Activated CD4-positive, alpha-beta memory T cell treated with anti-CD3 and anti-CD28 coated beads for 36 hours (primary cell): ENCODE data around the gene SERTAD1. TPM values are rescaled to one million over a fixed set of nuclear protein-coding genes. Genes with fewer than 3 reads are reported as not detected.

Experiments
- CTCF ChIA-PET: fragments of 350-600 bp; sonication (Branson Sonifier 250); formaldehyde crosslinking; loops from one replicate; lab custom pipeline; 2021; ENCODE audit warnings: antibody characterized with exemption, inconsistent platforms; lab: Charles Lee
- POLR2A ChIA-PET: fragments of 350-600 bp; sonication (Branson Sonifier 250); formaldehyde crosslinking; loops from one replicate; lab custom pipeline; 2021; ENCODE audit warnings: antibody characterized with exemption; lab: Charles Lee
- DNase-seq: peaks from one replicate; pipeline ENCODE4 v3.0.0-alpha.2; 2020
- H3K27ac Mint-ChIP-seq: one replicate; pipeline ENCODE4 v1.8.0; 2021; ENCODE audit warnings: mixed read lengths
- H3K27me3 Mint-ChIP-seq: one replicate; pipeline ENCODE4 v1.8.0; 2021; ENCODE audit warnings: mixed read lengths
- H3K36me3 Mint-ChIP-seq: one replicate; pipeline ENCODE4 v1.8.0; 2021; ENCODE audit warnings: mixed read lengths
- H3K4me1 Mint-ChIP-seq: one replicate; pipeline ENCODE4 v1.8.0; 2021; ENCODE audit warnings: low read depth, mixed read lengths
- H3K4me3 Mint-ChIP-seq: one replicate; pipeline ENCODE4 v1.8.0; 2021; ENCODE audit warnings: mild to moderate bottlenecking, mixed read lengths
- H3K9me3 Mint-ChIP-seq: one replicate; pipeline ENCODE4 v1.8.0; 2021; ENCODE audit warnings: mixed read lengths
- intact Hi-C: fragments of 100-400 bp; cut with micrococcal nuclease; formaldehyde crosslinking; loops from one replicate; pipeline ENCODE4 v1.15.1; 2023
- total RNA-seq, 2 experiments: library from RNA; stranded (reverse); gene quantifications; one replicate each; pipeline ENCODE4 v1.2.3, GENCODE V29; 2021

Gene SERTAD1
- total RNA-seq, 2 experiments from 2014 or later = 11.5 to 12.6 TPM

GRCh38 chr19:40396886-40397567 lies 28.8 kb downstream of the SERTAD1 start:
- CTCF ChIA-PET = interaction anchor here (0.5 kb wide), 1 partner anchor 1432 kb away, joined by 3 read pairs; no protein-coding TSS in a partner anchor

GRCh38 chr19:40395956-40396355 lies 29.8 kb downstream of the SERTAD1 start:
- Mint-ChIP-seq H3K4me1 (peaks cover 8% of the 10 kb centered on the region), H3K36me3 (no peaks in the 10 kb centered on the region), H3K4me3 (no peak overlapping the region), H3K27me3 (no peaks in the 10 kb centered on the region), H3K9me3 (no peaks in the 10 kb centered on the region), H3K27ac (no peak overlapping the region)
- POLR2A ChIA-PET = no interaction called here
- CTCF ChIA-PET = interaction anchor here (0.5 to 0.7 kb wide), 2 partner anchors 91 to 189 kb away, joined by 3 to 4 read pairs; no protein-coding TSS in a partner anchor
- no peak for DNase-seq
- intact Hi-C loops = no loop called here

More at GRCh38 chr19:40396886-40397567, 28.8 kb downstream of the SERTAD1 start:
- intact Hi-C loops = no loop called here
- H3K4me3 Mint-ChIP-seq = no peak overlapping the region
- H3K9me3 Mint-ChIP-seq = no peaks in the 10 kb centered on the region
- H3K27me3 Mint-ChIP-seq = no peaks in the 10 kb centered on the region
- H3K4me1 Mint-ChIP-seq = peaks cover 8% of the 10 kb centered on the region
- H3K27ac Mint-ChIP-seq = no peak overlapping the region
- no peak for DNase-seq
- POLR2A ChIA-PET = no interaction called here
- no peaks in the 10 kb centered on the region for H3K36me3 Mint-ChIP-seq

GRCh38 chr19:40394816-40395210 lies 31.0 kb downstream of the SERTAD1 start:
- H3K4me1 Mint-ChIP-seq = peaks cover 8% of the 10 kb centered on the region
- DNase-seq = no peak
- H3K36me3 Mint-ChIP-seq = no peaks in the 10 kb centered on the region
- H3K9me3 Mint-ChIP-seq = no peaks in the 10 kb centered on the region
- H3K4me3 Mint-ChIP-seq = no peak overlapping the region
- intact Hi-C loops = no loop called here
- POLR2A ChIA-PET = no interaction called here
- H3K27me3 Mint-ChIP-seq = no peaks in the 10 kb centered on the region
- CTCF ChIA-PET = no interaction called here
- H3K27ac Mint-ChIP-seq = no peak overlapping the region

- Mint-ChIP-seq H3K4me3 (no peak overlapping the region), H3K9me3 (no peaks in the 10 kb centered on the region), H3K36me3 (no peaks in the 10 kb centered on the region), H3K27me3 (no peaks in the 10 kb centered on the region), H3K4me1 (peaks cover 3% of the 10 kb centered on the region), H3K27ac (no peak overlapping the region)
- ChIA-PET POLR2A (no interaction called here), CTCF (no interaction called here)
- intact Hi-C loops = no loop called here
- DNase-seq = no peak
Measured at GRCh38 chr19:40393894-40394815, 31.6 kb downstream of the SERTAD1 start.

GRCh38 chr19:40392894-40393517 lies 32.8 kb downstream of the SERTAD1 start:
- Mint-ChIP-seq H3K27me3 (no peaks in the 10 kb centered on the region), H3K4me3 (no peak overlapping the region), H3K4me1 (no peaks in the 10 kb centered on the region), H3K9me3 (no peaks in the 10 kb centered on the region), H3K27ac (no peak overlapping the region), H3K36me3 (no peaks in the 10 kb centered on the region)
- DNase-seq = no peak
- POLR2A ChIA-PET = no interaction called here
- CTCF ChIA-PET = no interaction called here
- intact Hi-C loops = no loop called here

- Mint-ChIP-seq H3K4me3 (no peak overlapping the region), H3K36me3 (no peaks in the 10 kb centered on the region), H3K27ac (no peak overlapping the region), H3K4me1 (no peaks in the 10 kb centered on the region), H3K27me3 (no peaks in the 10 kb centered on the region), H3K9me3 (no peaks in the 10 kb centered on the region)
- DNase-seq = no peak
- ChIA-PET POLR2A (no interaction called here), CTCF (no interaction called here)
- intact Hi-C loops = no loop called here
Measured at GRCh38 chr19:40392123-40392522, 33.7 kb downstream of the SERTAD1 start.

GRCh38 chr19:40390084-40390742 lies 35.6 kb downstream of the SERTAD1 start, which contains the start of gene HIPK4:
Gene HIPK4 (minus strand): TSS chr19:40390181. CDS start chr19:40389902, 279 bp downstream.
- no peak for DNase-seq
- ChIA-PET POLR2A (no interaction called here), CTCF (no interaction called here)
- no peaks in the 10 kb centered on the region for H3K4me1 Mint-ChIP-seq
- intact Hi-C loops = no loop called here
- no peak within 1 kb of the TSS for H3K27ac Mint-ChIP-seq
- H3K36me3 Mint-ChIP-seq = no peaks in the 10 kb centered on the region
- H3K4me3 Mint-ChIP-seq = no peak within 1 kb of the TSS
- no peaks in the 10 kb centered on the region for H3K27me3 Mint-ChIP-seq
- no peaks in the 10 kb centered on the region for H3K9me3 Mint-ChIP-seq

- Mint-ChIP-seq H3K4me3 (no peak overlapping the region), H3K27me3 (no peaks in the 10 kb centered on the region), H3K9me3 (no peaks in the 10 kb centered on the region), H3K36me3 (no peaks in the 10 kb centered on the region), H3K4me1 (no peaks in the 10 kb centered on the region), H3K27ac (no peak overlapping the region)
- no peak for DNase-seq
- ChIA-PET POLR2A (interaction anchor here (0.6 kb wide), 1 partner anchor 63 kb away, joined by 4 read pairs; no protein-coding TSS in a partner anchor), CTCF (no interaction called here)
- intact Hi-C loops = no loop called here
Measured at GRCh38 chr19:40389404-40390083, 36.2 kb downstream of the SERTAD1 start.

GRCh38 chr19:40388481-40388880 lies 37.3 kb downstream of the SERTAD1 start:
- Mint-ChIP-seq H3K9me3 (no peaks in the 10 kb centered on the region), H3K27me3 (no peaks in the 10 kb centered on the region), H3K36me3 (no peaks in the 10 kb centered on the region), H3K27ac (no peak overlapping the region), H3K4me3 (no peak overlapping the region), H3K4me1 (no peaks in the 10 kb centered on the region)
- CTCF ChIA-PET = no interaction called here
- DNase-seq = no peak
- intact Hi-C loops = no loop called here
- POLR2A ChIA-PET = no interaction called here

- DNase-seq = no peak
- Mint-ChIP-seq H3K4me1 (no peaks in the 10 kb centered on the region), H3K9me3 (no peaks in the 10 kb centered on the region), H3K27ac (no peak overlapping the region), H3K36me3 (no peaks in the 10 kb centered on the region), H3K4me3 (no peak overlapping the region), H3K27me3 (no peaks in the 10 kb centered on the region)
- POLR2A ChIA-PET = no interaction called here
- intact Hi-C loops = no loop called here
- CTCF ChIA-PET = no interaction called here
Measured at GRCh38 chr19:40387155-40387554, 38.6 kb downstream of the SERTAD1 start.

GRCh38 chr19:40383668-40384248 lies 42.0 kb downstream of the SERTAD1 start:
- intact Hi-C loops = no loop called here
- Mint-ChIP-seq H3K27ac (no peak overlapping the region), H3K36me3 (no peaks in the 10 kb centered on the region), H3K27me3 (no peaks in the 10 kb centered on the region), H3K4me3 (no peak overlapping the region), H3K4me1 (no peaks in the 10 kb centered on the region), H3K9me3 (no peaks in the 10 kb centered on the region)
- CTCF ChIA-PET = interaction anchor here (1.0 kb wide), 1 partner anchor 79 kb away, joined by 4 read pairs; no protein-coding TSS in a partner anchor
- no peak for DNase-seq
- POLR2A ChIA-PET = no interaction called here
